ENCODE measurements around the gene LRP8.

DNA sequence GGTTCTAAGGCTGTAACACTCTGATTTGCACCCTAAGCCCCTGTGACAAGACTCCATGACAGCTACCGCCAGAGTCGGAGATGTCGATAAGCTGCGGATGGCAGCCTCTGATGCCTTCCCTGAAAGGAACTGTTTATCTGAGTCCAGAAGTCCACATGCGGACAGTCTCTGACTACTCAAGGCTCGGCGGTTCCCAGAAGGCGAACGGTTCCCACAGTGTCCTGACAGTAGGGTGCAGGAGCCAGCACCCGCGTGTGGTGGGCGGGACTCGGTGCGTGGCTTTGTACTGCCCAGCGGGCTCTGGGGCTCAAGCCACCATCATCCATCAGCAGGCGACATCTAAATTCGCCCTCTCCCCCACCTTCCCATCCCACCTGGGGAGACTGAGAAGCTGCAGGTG lies 30.7 kb downstream of the LRP8 start:
- TF ChIP-seq, protein P1, sequence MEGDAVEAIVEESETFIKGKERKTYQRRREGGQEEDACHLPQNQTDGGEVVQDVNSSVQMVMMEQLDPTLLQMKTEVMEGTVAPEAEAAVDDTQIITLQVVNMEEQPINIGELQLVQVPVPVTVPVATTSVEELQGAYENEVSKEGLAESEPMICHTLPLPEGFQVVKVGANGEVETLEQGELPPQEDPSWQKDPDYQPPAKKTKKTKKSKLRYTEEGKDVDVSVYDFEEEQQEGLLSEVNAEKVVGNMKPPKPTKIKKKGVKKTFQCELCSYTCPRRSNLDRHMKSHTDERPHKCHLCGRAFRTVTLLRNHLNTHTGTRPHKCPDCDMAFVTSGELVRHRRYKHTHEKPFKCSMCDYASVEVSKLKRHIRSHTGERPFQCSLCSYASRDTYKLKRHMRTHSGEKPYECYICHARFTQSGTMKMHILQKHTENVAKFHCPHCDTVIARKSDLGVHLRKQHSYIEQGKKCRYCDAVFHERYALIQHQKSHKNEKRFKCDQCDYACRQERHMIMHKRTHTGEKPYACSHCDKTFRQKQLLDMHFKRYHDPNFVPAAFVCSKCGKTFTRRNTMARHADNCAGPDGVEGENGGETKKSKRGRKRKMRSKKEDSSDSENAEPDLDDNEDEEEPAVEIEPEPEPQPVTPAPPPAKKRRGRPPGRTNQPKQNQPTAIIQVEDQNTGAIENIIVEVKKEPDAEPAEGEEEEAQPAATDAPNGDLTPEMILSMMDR (IDR thresholded peaks at IDR 0.05; ENCODE audit: low read depth, low read length), result no peak
- no peak for TF ChIP-seq EZH2phosphoT487 (IDR thresholded peaks at IDR 0.05; ENCODE audit: low read depth)
